ENCODE data around the gene WDR35. TPM values are rescaled to one million over a fixed set of nuclear protein-coding genes. Genes with fewer than 3 reads are reported as not detected.

The WDR35 gene
- total RNA-seq, 4 donors from 2014 or later = 2.9 to 10.9 (median 6.9) TPM

- DNase-seq (ENCODE audit: low spot score in 2 of 2) = no peak
- TF ChIP-seq EP300 (IDR thresholded peaks at IDR 0.05) = no peak
- TF ChIP-seq CTCF (IDR thresholded peaks at IDR 0.05) = no peak
- no peak for TF ChIP-seq POLR2AphosphoS5 (IDR thresholded peaks at IDR 0.05)
- no peak for TF ChIP-seq POLR2A (IDR thresholded peaks at IDR 0.05)
- 94% methylated on average over 5 of the region's 5 CpGs for WGBS
- H3K36me3 ChIP-seq = peaks cover 3% of the 10 kb centered on the region
- H3K27ac ChIP-seq = no peak overlapping the region
- H3K4me1 ChIP-seq = peaks cover 16% of the 10 kb centered on the region
- no peaks in the 10 kb centered on the region for H3K9me3 ChIP-seq
- no peaks in the 10 kb centered on the region for H3K27me3 ChIP-seq
- no peak overlapping the region for H3K4me3 ChIP-seq
These were observed 2.0 kb downstream of the WDR35 start for GRCh38 chr2:19987936-19988335.

GRCh38 chr2:19982268-19982667 lies 7.6 kb downstream of the WDR35 start:
- WGBS = 91% methylated on average over 1 of the region's 1 CpG
- no peak overlapping the region for H3K27ac ChIP-seq
- H3K9me3 ChIP-seq = no peaks in the 10 kb centered on the region
- TF ChIP-seq POLR2A (IDR thresholded peaks at IDR 0.05) (no peak), CTCF (IDR thresholded peaks at IDR 0.05) (no peak), EP300 (IDR thresholded peaks at IDR 0.05) (no peak), POLR2AphosphoS5 (IDR thresholded peaks at IDR 0.05) (no peak)
- no peaks in the 10 kb centered on the region for H3K4me1 ChIP-seq
- peaks cover 20% of the 10 kb centered on the region for H3K36me3 ChIP-seq
- H3K4me3 ChIP-seq = no peak overlapping the region
- no peaks in the 10 kb centered on the region for H3K27me3 ChIP-seq
- no peak for DNase-seq (ENCODE audit: low spot score in 2 of 2)

GRCh38 chr2:19979932-19980331 lies 10.0 kb downstream of the WDR35 start:
- Histone ChIP-seq H3K4me3 (no peak overlapping the region), H3K27ac (no peak overlapping the region), H3K27me3 (no peaks in the 10 kb centered on the region), H3K9me3 (no peaks in the 10 kb centered on the region), H3K36me3 (peaks cover 33% of the 10 kb centered on the region), H3K4me1 (no peaks in the 10 kb centered on the region)
- no peak for DNase-seq (ENCODE audit: low spot score in 2 of 2)
- WGBS = 73% methylated on average over 1 of the region's 1 CpG
- TF ChIP-seq CTCF (IDR thresholded peaks at IDR 0.05) (no peak), POLR2A (IDR thresholded peaks at IDR 0.05) (no peak), POLR2AphosphoS5 (IDR thresholded peaks at IDR 0.05) (no peak), EP300 (IDR thresholded peaks at IDR 0.05) (no peak)

- WGBS = 89% methylated on average over 8 of the region's 8 CpGs
- H3K4me3 ChIP-seq = no peak overlapping the region
- no peak overlapping the region for H3K27ac ChIP-seq
- no peaks in the 10 kb centered on the region for H3K4me1 ChIP-seq
- H3K36me3 ChIP-seq = peaks cover 40% of the 10 kb centered on the region
- no peak for DNase-seq (ENCODE audit: low spot score in 2 of 2)
- no peaks in the 10 kb centered on the region for H3K9me3 ChIP-seq
- TF ChIP-seq CTCF (IDR thresholded peaks at IDR 0.05) (no peak), POLR2AphosphoS5 (IDR thresholded peaks at IDR 0.05) (no peak), EP300 (IDR thresholded peaks at IDR 0.05) (no peak), POLR2A (IDR thresholded peaks at IDR 0.05) (no peak)
- no peaks in the 10 kb centered on the region for H3K27me3 ChIP-seq
These were observed 16.4 kb downstream of the WDR35 start for GRCh38 chr2:19973466-19973865.

GRCh38 chr2:19971691-19972090 lies 18.2 kb downstream of the WDR35 start:
- Histone ChIP-seq H3K4me3 (no peak overlapping the region), H3K9me3 (no peaks in the 10 kb centered on the region), H3K4me1 (no peaks in the 10 kb centered on the region), H3K27ac (no peak overlapping the region), H3K27me3 (no peaks in the 10 kb centered on the region), H3K36me3 (peaks cover 26% of the 10 kb centered on the region)
- TF ChIP-seq POLR2AphosphoS5 (IDR thresholded peaks at IDR 0.05) (no peak), EP300 (IDR thresholded peaks at IDR 0.05) (no peak), CTCF (IDR thresholded peaks at IDR 0.05) (no peak), POLR2A (IDR thresholded peaks at IDR 0.05) (no peak)
- no peak for DNase-seq (ENCODE audit: low spot score in 2 of 2)
- WGBS = 85% methylated on average over 3 of the region's 3 CpGs

Data from suprapubic skin (tissue), 4 donors.